Measurements from ENCODE around the gene ULK1. TPM values are rescaled to one million over a fixed set of nuclear protein-coding genes. Genes with fewer than 3 reads are reported as not detected.

ULK1 gene
- polyA plus RNA-seq, 1 donor (not counting 4 experiments of a cell fraction or from before 2014, with no cell fraction given), result 2.3 TPM

DNA sequence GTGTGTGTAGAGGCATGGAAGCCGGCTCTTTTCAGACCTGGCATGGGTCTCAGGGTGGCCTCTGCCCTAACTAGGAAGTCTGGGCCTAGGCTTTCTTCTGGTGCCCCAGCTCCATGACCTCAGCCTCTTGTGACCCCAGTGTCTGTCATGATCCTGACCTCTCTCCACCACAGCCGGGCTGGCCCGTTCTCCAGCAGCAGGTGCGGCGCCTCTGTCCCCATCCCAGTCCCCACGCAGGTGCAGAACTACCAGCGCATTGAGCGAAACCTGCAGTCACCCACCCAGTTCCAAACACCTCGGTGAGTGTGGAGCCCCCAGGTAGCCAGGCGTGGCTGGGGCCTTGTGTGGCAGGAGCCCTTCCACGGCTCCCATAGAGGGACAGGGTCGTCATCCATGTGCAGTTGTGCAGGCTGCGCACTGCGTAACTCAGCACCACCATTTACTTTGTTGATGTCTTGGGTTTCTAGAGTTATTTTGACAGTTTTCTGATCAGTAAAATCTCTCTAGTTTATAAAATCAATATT is 19.8 kb downstream of the ULK1 start:
- Histone ChIP-seq H3K9me3 (ENCODE audit: control insufficient read depth, low read depth, low read length) (no peaks in the 10 kb centered on the region), H3K4me1 (ENCODE audit: control insufficient read depth, extremely low read depth, insufficient read depth, low read length) (no peaks in the 10 kb centered on the region), H2AFZ (ENCODE audit: control insufficient read depth, low read length) (no peak overlapping the region), H3K9me1 (ENCODE audit: control insufficient read depth, extremely low read depth, insufficient read depth, low read length) (no peaks in the 10 kb centered on the region), H3K27me3 (ENCODE audit: control insufficient read depth, extremely low read depth, insufficient read depth, low read length) (no peaks in the 10 kb centered on the region), H3K4me2 (ENCODE audit: control insufficient read depth, extremely low read depth, insufficient read depth, low read depth, low read length) (no peak overlapping the region), H3K27ac (ENCODE audit: control insufficient read depth, insufficient read depth, low read length) (no peak overlapping the region), H4K20me1 (ENCODE audit: control insufficient read depth, extremely low read depth, insufficient read depth, low read length) (no peaks in the 10 kb centered on the region), H3K9ac (ENCODE audit: control insufficient read depth, extremely low read depth, insufficient read depth, low read length) (no peak overlapping the region), H3K4me3 (ENCODE audit: control insufficient read depth in 2 of 3, extremely low read depth in 1 of 3, insufficient read depth in 2 of 3, low read depth in 1 of 3, low read length in 3 of 3) (no peak overlapping the region), H3K79me2 (ENCODE audit: control insufficient read depth, insufficient read depth, low read length) (no peaks in the 10 kb centered on the region), H3K36me3 (ENCODE audit: control insufficient read depth in 2 of 2, extremely low read depth in 1 of 2, insufficient read depth in 2 of 2, low read length in 2 of 2) (peaks cover 0 to 33% of the 10 kb centered on the region in 2 experiments)
- dilution Hi-C loops (cut with MboI; ENCODE audit: extremely low pct_ligation_motif_present, low sequenced_read_pairs), result no loop called here
- no peak for DNase-seq (ENCODE audit: low read depth, low spot score)
- TF ChIP-seq, protein P1, sequence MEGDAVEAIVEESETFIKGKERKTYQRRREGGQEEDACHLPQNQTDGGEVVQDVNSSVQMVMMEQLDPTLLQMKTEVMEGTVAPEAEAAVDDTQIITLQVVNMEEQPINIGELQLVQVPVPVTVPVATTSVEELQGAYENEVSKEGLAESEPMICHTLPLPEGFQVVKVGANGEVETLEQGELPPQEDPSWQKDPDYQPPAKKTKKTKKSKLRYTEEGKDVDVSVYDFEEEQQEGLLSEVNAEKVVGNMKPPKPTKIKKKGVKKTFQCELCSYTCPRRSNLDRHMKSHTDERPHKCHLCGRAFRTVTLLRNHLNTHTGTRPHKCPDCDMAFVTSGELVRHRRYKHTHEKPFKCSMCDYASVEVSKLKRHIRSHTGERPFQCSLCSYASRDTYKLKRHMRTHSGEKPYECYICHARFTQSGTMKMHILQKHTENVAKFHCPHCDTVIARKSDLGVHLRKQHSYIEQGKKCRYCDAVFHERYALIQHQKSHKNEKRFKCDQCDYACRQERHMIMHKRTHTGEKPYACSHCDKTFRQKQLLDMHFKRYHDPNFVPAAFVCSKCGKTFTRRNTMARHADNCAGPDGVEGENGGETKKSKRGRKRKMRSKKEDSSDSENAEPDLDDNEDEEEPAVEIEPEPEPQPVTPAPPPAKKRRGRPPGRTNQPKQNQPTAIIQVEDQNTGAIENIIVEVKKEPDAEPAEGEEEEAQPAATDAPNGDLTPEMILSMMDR (optimal IDR thresholded peaks at IDR 0.05 in 1 of 3, IDR thresholded peaks at IDR 0.05 in 1 of 3, conservative IDR thresholded peaks at IDR 0.05 in 1 of 3; ENCODE audit: extremely low read depth in 1 of 3, insufficient read depth in 2 of 3, low read length in 3 of 3), result no peak
- no peak for TF ChIP-seq EZH2 (IDR thresholded peaks at IDR 0.05; ENCODE audit: low read length)
- no peak for FAIRE-seq

DNA sequence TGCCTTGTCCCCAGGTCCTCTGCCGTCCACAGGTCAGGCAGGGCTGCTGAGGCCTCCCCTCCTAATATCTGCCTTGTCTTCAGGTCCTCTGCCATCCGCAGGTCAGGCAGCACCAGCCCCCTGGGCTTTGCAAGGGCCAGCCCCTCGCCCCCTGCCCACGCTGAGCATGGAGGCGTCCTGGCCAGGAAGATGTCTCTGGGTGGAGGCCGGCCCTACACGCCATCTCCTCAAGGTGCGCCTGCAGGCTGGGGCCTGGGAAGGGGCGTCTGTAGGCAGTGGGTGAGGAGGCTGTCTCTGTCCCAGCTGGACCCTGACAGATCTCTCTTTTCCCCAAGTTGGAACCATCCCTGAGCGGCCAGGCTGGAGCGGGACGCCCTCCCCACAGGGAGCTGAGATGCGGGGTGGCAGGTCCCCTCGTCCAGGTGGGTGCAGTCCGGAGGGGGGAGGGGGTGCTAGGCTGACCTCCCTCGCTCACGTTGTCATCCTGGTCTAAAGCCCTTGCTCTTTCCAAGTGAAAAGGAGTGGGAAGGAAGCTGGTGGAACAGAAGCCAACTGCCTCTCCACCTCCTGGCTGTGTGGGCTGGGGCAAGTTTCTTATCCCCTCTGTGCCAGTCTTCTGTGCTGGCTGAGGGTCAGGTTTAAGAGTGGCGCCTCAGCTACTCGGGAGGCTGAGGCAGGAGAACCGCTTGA is 20.7 kb downstream of the ULK1 start:
- no peaks in the 10 kb centered on the region for H3K9me1 ChIP-seq (ENCODE audit: control insufficient read depth, extremely low read depth, insufficient read depth, low read length)
- dilution Hi-C loops (cut with MboI; ENCODE audit: extremely low pct_ligation_motif_present, low sequenced_read_pairs), result no loop called here
- no peaks in the 10 kb centered on the region for H3K9me3 ChIP-seq (ENCODE audit: control insufficient read depth, low read depth, low read length)
- no peak overlapping the region for H3K27ac ChIP-seq (ENCODE audit: control insufficient read depth, insufficient read depth, low read length)
- H3K79me2 ChIP-seq (ENCODE audit: control insufficient read depth, insufficient read depth, low read length), result no peaks in the 10 kb centered on the region
- no peak overlapping the region for H2AFZ ChIP-seq (ENCODE audit: control insufficient read depth, low read length)
- no peak for DNase-seq (ENCODE audit: low read depth, low spot score)
- TF ChIP-seq, protein P1 (optimal IDR thresholded peaks at IDR 0.05 in 1 of 3, IDR thresholded peaks at IDR 0.05 in 1 of 3, conservative IDR thresholded peaks at IDR 0.05 in 1 of 3; ENCODE audit: extremely low read depth in 1 of 3, insufficient read depth in 2 of 3, low read length in 3 of 3), result no peak
- no peak for TF ChIP-seq EZH2 (IDR thresholded peaks at IDR 0.05; ENCODE audit: low read length)
- no peaks in the 10 kb centered on the region for H3K27me3 ChIP-seq (ENCODE audit: control insufficient read depth, extremely low read depth, insufficient read depth, low read length)
- H3K9ac ChIP-seq (ENCODE audit: control insufficient read depth, extremely low read depth, insufficient read depth, low read length), result no peak overlapping the region
- peaks cover 0 to 37% of the 10 kb centered on the region in 2 experiments for H3K36me3 ChIP-seq (ENCODE audit: control insufficient read depth in 2 of 2, extremely low read depth in 1 of 2, insufficient read depth in 2 of 2, low read length in 2 of 2)
- H3K4me1 ChIP-seq (ENCODE audit: control insufficient read depth, extremely low read depth, insufficient read depth, low read length), result no peaks in the 10 kb centered on the region
- FAIRE-seq, result no peak
- no peak overlapping the region for H3K4me3 ChIP-seq (ENCODE audit: control insufficient read depth in 2 of 3, extremely low read depth in 1 of 3, insufficient read depth in 2 of 3, low read depth in 1 of 3, low read length in 3 of 3)
- H3K4me2 ChIP-seq (ENCODE audit: control insufficient read depth, extremely low read depth, insufficient read depth, low read depth, low read length), result no peak overlapping the region
- no peaks in the 10 kb centered on the region for H4K20me1 ChIP-seq (ENCODE audit: control insufficient read depth, extremely low read depth, insufficient read depth, low read length)
